IPS-NIHi7 (cell line): ENCODE measurements around the gene AK3.
"Not testable (repeated sequence)": the region's sequence is repeated elsewhere in the genome, so short reads cannot be mapped to it uniquely, and the experiment has no call there.

ENCODE experiments used
- DNase-seq: peaks from one replicate; pipeline ENCODE4 v3.0.0; 2012; ENCODE audit warnings: mixed read lengths; ENCODE audit errors: extremely low spot score

The AK3 gene

GRCh38 chr9:4666042-4666699, 74.8 kb downstream of the AK3 start, which contains the start of gene SPATA6L:
Gene SPATA6L (minus strand): TSS chr9:4666480. CDS start chr9:4666250, 230 bp downstream.
- DNase-seq: peak; percentile 22

DNA sequence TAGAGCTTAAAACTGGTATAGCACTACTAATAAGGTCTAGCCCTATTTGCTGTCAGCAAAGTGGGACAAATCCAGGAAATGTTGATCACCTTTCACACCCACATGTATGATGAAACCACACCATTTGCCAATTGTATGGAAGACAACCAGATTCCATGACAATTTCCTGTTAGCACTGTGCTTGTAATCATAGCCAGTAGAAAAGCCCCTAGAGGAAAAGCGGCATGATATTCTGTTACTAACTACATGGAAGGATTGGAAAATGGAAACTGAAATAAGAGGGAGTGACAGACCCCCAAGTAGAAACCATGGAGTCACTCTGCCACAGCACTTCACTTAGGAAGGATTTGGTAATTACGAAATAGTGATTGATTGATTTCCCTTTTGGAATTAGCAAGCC, 75.6 kb downstream of the AK3 start:
- no peak for DNase-seq

- DNase-seq: no peak
Observed at GRCh38 chr9:4663956-4664355, 77.0 kb downstream of the AK3 start.

GRCh38 chr9:4662989-4663792, 77.8 kb downstream of the AK3 start:
- no peak for DNase-seq

- peak; percentile 93 for DNase-seq
Observed at GRCh38 chr9:4662108-4662988, 78.7 kb downstream of the AK3 start, which contains the start of gene PLPP6. Gene PLPP6 (plus strand): TSS chr9:4662294. CDS start chr9:4662376, 82 bp downstream.

- DNase-seq: no peak
Observed at GRCh38 chr9:4661611-4662010, 79.4 kb downstream of the AK3 start.

GRCh38 chr9:4661165-4661564, 79.8 kb downstream of the AK3 start:
- DNase-seq: no peak

DNA sequence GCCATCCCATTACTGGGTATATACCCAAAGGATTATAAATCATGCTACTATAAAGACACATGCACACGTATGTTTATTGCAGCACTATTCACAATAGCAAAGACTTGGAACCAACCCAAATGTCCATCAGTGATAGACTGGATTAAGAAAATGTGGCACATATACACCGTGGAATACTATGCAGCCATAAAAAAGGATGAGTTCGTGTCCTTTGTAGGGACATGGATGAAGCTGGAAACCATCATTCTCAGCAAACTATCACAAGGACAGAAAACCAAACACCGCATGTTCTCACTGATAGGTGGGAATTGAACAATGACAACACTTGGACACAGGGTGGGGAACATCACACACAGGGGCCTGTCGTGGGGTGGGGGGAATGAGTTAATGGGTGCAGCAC, 80.3 kb downstream of the AK3 start:
- DNase-seq: not testable (repeated sequence)
